GM12878 (cell line): ENCODE results near the gene PSMD1.

Experiments
- BACH1 ChIP-seq: fragments of 450-650 bp; IDR thresholded peaks from 2 replicates; pipeline ENCODE4 v1.6.1; 2017; ENCODE audit warnings: mild to moderate bottlenecking, borderline replicate concordance
- CEBPB ChIP-seq, 2 experiments: fragments of 150-350 bp in 1 of 2; IDR thresholded peaks; 2 replicates each; pipeline ENCODE4 v1.6.1; 2012 to 2014; ENCODE audit warnings: low read depth in 2 of 2, low read length in 2 of 2, borderline replicate concordance in 1 of 2, inconsistent platforms in 1 of 2
- CHD4 ChIP-seq: fragments of 200-600 bp; sonication (generic); IDR thresholded peaks from 2 replicates; pipeline ENCODE4 v1.6.1; 2016; ENCODE audit warnings: mild to moderate bottlenecking
- FOXM1 ChIP-seq: IDR thresholded peaks from 2 replicates; pipeline ENCODE4 v1.6.1; 2012; ENCODE audit warnings: low read depth, mild to moderate bottlenecking, inconsistent platforms, low read length, moderate library complexity
- IKZF1 ChIP-seq: fragments of 450-650 bp; conservative IDR thresholded peaks from 2 replicates; pipeline ENCODE4 v1.6.1; 2017; ENCODE audit warnings: antibody characterized with exemption, mild to moderate bottlenecking
- MEF2A ChIP-seq: IDR thresholded peaks from 2 replicates; pipeline ENCODE4 v1.6.1; 2011; ENCODE audit warnings: low read depth, mild to moderate bottlenecking, low read length, moderate library complexity; ENCODE audit not compliant: insufficient read depth
- POLR2A ChIP-seq: IDR thresholded peaks from 2 replicates; pipeline ENCODE4 v1.6.1; 2011; ENCODE audit warnings: low read depth, mild to moderate bottlenecking, low read length
- RFX5 ChIP-seq: IDR thresholded peaks from 2 replicates; pipeline ENCODE4 v1.6.1; 2011; ENCODE audit warnings: low read depth, low read length, improper control_type of control experiment
- ZNF274 ChIP-seq: IDR thresholded peaks from one replicate; pipeline ENCODE4 v1.8.0; 2011; ENCODE audit not compliant: insufficient read length, insufficient read depth
- TF ChIP-seq, protein P1 (sequence below): IDR thresholded peaks from 2 replicates; pipeline ENCODE4 v1.6.1; 2012; ENCODE audit warnings: low read length, inconsistent platforms
- TF ChIP-seq, protein P2 (sequence below): fragments of 450-650 bp; IDR thresholded peaks from 2 replicates; pipeline ENCODE4 v1.6.1; 2017; ENCODE audit warnings: mild to moderate bottlenecking
- TF ChIP-seq, protein P3 (sequence below), 3 experiments: IDR thresholded peaks in 2 of 3; conservative IDR thresholded peaks in 1 of 3; 2 replicates each; pipeline ENCODE4 v1.5.1; 2011; ENCODE audit warnings: low read depth in 3 of 3, low read length in 3 of 3, mild to moderate bottlenecking in 3 of 3, control low read depth in 2 of 3, moderate library complexity in 2 of 3, inconsistent platforms in 1 of 3, mixed read lengths in 1 of 3; ENCODE audit not compliant: control insufficient read depth in 2 of 3, insufficient read depth in 1 of 3; ENCODE audit errors: extremely low read depth in 1 of 3

DNA sequence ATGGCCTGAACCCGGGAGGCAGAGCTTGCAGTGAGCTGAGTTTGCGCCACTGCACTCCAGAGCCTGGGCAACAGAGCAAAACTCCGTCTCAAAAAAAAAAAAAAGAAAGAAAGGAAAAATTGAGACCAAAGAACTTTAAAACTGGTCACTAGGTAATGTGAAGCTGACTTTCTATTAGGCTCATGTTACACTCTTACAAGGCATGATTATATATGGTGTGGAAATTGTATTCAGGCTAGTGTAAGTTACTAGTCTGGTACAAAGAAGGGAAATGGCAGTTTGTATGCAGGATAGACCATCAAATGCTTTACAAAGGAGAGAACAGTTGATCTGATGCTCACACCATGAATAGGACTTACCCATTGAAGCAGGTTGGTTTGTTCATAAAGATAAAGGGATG is 106.3 kb downstream of the PSMD1 start:
- TF ChIP-seq POLR2A (no peak), CEBPB (IDR thresholded peaks at IDR 0.05; ENCODE audit: borderline replicate concordance in 1 of 2, low read depth in 2 of 2, low read length in 2 of 2) (no peak), MEF2A (no peak), ZNF274 (no peak), RFX5 (no peak), FOXM1 (no peak), BACH1 (no peak), IKZF1 (no peak), CHD4 (no peak)
- TF ChIP-seq, protein P1, sequence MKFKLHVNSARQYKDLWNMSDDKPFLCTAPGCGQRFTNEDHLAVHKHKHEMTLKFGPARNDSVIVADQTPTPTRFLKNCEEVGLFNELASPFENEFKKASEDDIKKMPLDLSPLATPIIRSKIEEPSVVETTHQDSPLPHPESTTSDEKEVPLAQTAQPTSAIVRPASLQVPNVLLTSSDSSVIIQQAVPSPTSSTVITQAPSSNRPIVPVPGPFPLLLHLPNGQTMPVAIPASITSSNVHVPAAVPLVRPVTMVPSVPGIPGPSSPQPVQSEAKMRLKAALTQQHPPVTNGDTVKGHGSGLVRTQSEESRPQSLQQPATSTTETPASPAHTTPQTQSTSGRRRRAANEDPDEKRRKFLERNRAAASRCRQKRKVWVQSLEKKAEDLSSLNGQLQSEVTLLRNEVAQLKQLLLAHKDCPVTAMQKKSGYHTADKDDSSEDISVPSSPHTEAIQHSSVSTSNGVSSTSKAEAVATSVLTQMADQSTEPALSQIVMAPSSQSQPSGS, result no peak
- TF ChIP-seq, protein P2, sequence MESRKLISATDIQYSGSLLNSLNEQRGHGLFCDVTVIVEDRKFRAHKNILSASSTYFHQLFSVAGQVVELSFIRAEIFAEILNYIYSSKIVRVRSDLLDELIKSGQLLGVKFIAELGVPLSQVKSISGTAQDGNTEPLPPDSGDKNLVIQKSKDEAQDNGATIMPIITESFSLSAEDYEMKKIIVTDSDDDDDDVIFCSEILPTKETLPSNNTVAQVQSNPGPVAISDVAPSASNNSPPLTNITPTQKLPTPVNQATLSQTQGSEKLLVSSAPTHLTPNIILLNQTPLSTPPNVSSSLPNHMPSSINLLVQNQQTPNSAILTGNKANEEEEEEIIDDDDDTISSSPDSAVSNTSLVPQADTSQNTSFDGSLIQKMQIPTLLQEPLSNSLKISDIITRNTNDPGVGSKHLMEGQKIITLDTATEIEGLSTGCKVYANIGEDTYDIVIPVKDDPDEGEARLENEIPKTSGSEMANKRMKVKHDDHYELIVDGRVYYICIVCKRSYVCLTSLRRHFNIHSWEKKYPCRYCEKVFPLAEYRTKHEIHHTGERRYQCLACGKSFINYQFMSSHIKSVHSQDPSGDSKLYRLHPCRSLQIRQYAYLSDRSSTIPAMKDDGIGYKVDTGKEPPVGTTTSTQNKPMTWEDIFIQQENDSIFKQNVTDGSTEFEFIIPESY, result no peak
- TF ChIP-seq, protein P3, sequence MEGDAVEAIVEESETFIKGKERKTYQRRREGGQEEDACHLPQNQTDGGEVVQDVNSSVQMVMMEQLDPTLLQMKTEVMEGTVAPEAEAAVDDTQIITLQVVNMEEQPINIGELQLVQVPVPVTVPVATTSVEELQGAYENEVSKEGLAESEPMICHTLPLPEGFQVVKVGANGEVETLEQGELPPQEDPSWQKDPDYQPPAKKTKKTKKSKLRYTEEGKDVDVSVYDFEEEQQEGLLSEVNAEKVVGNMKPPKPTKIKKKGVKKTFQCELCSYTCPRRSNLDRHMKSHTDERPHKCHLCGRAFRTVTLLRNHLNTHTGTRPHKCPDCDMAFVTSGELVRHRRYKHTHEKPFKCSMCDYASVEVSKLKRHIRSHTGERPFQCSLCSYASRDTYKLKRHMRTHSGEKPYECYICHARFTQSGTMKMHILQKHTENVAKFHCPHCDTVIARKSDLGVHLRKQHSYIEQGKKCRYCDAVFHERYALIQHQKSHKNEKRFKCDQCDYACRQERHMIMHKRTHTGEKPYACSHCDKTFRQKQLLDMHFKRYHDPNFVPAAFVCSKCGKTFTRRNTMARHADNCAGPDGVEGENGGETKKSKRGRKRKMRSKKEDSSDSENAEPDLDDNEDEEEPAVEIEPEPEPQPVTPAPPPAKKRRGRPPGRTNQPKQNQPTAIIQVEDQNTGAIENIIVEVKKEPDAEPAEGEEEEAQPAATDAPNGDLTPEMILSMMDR (IDR thresholded peaks at IDR 0.05 in 2 of 3, conservative IDR thresholded peaks at IDR 0.05 in 1 of 3; ENCODE audit: control insufficient read depth in 2 of 3, extremely low read depth in 1 of 3, insufficient read depth in 1 of 3, low read depth in 3 of 3, low read length in 3 of 3), result no peak
